ENCODE results near the gene STK17B.
"Not testable (repeated sequence)": the region's sequence is repeated elsewhere in the genome, so short reads cannot be mapped to it uniquely, and the experiment has no call there.

Gene STK17B

GRCh38 chr2:196125596-196125995 lies 45.8 kb downstream of the STK17B start:
- DNase-seq (ENCODE audit: low read depth) = no peak
- no peak overlapping the region for H3K4me3 ChIP-seq (ENCODE audit: low read depth, low read length)

- DNase-seq (ENCODE audit: low read depth) = no peak
- H3K4me3 ChIP-seq (ENCODE audit: low read depth, low read length) = no peak overlapping the region
These were observed 47.6 kb downstream of the STK17B start for GRCh38 chr2:196123679-196124373.

- DNase-seq (ENCODE audit: low read depth) = no peak
- H3K4me3 ChIP-seq (ENCODE audit: low read depth, low read length) = no peak overlapping the region
These were observed 51.5 kb downstream of the STK17B start for GRCh38 chr2:196119926-196120325.

GRCh38 chr2:196117214-196117705 lies 54.1 kb downstream of the STK17B start:
- DNase-seq (ENCODE audit: low read depth) = no peak
- H3K4me3 ChIP-seq (ENCODE audit: low read depth, low read length) = no peak overlapping the region

- DNase-seq (ENCODE audit: low read depth) = peak; percentile 73
- no peak overlapping the region for H3K4me3 ChIP-seq (ENCODE audit: low read depth, low read length)
These were observed 58.1 kb downstream of the STK17B start for GRCh38 chr2:196113061-196113974.

GRCh38 chr2:196112418-196113034 lies 58.9 kb downstream of the STK17B start:
- peak; percentile 91 for DNase-seq (ENCODE audit: low read depth)
- H3K4me3 ChIP-seq (ENCODE audit: low read depth, low read length) = no peak overlapping the region

- no peak for DNase-seq (ENCODE audit: low read depth)
- no peak overlapping the region for H3K4me3 ChIP-seq (ENCODE audit: low read depth, low read length)
These were observed 62.8 kb downstream of the STK17B start for GRCh38 chr2:196108604-196109003.

- DNase-seq (ENCODE audit: low read depth) = no peak
- no peak overlapping the region for H3K4me3 ChIP-seq (ENCODE audit: low read depth, low read length)
These were observed 65.4 kb downstream of the STK17B start for GRCh38 chr2:196105951-196106350.

- H3K4me3 ChIP-seq (ENCODE audit: low read depth, low read length) = no peak overlapping the region
- no peak for DNase-seq (ENCODE audit: low read depth)
These were observed 67.3 kb downstream of the STK17B start for GRCh38 chr2:196104066-196104465.

- H3K4me3 ChIP-seq (ENCODE audit: low read depth, low read length) = no peak overlapping the region
- DNase-seq (ENCODE audit: low read depth) = no peak
These were observed 67.8 kb downstream of the STK17B start for GRCh38 chr2:196103626-196104025.

GRCh38 chr2:196101325-196101991 lies 69.9 kb downstream of the STK17B start:
- H3K4me3 ChIP-seq (ENCODE audit: low read depth, low read length) = no peak overlapping the region
- no peak for DNase-seq (ENCODE audit: low read depth)

GRCh38 chr2:196099916-196100315 lies 71.5 kb downstream of the STK17B start:
- DNase-seq (ENCODE audit: low read depth) = no peak
- H3K4me3 ChIP-seq (ENCODE audit: low read depth, low read length) = no peak overlapping the region

- no peak for DNase-seq (ENCODE audit: low read depth)
- H3K4me3 ChIP-seq (ENCODE audit: low read depth, low read length) = no peak overlapping the region
These were observed 73.3 kb downstream of the STK17B start for GRCh38 chr2:196097864-196098660.

- H3K4me3 ChIP-seq (ENCODE audit: low read depth, low read length) = no peak overlapping the region
- no peak for DNase-seq (ENCODE audit: low read depth)
These were observed 74.2 kb downstream of the STK17B start for GRCh38 chr2:196096982-196097745.

GRCh38 chr2:196096264-196096663 lies 75.1 kb downstream of the STK17B start:
- DNase-seq (ENCODE audit: low read depth) = no peak
- no peak overlapping the region for H3K4me3 ChIP-seq (ENCODE audit: low read depth, low read length)

- not testable (repeated sequence) for DNase-seq (ENCODE audit: low read depth); H3K4me3 ChIP-seq (ENCODE audit: low read depth, low read length)
These were observed 81.9 kb downstream of the STK17B start for GRCh38 chr2:196089448-196089847.

GRCh38 chr2:196088203-196088602 lies 83.2 kb downstream of the STK17B start:
- H3K4me3 ChIP-seq (ENCODE audit: low read depth, low read length) = no peak overlapping the region
- peak; percentile 51 for DNase-seq (ENCODE audit: low read depth)
